ENCODE measurements around the gene AFF3. TPM values are rescaled to one million over a fixed set of nuclear protein-coding genes. Genes with fewer than 3 reads are reported as not detected.
"Not testable (repeated sequence)": the region's sequence is repeated elsewhere in the genome, so short reads cannot be mapped to it uniquely, and the experiment has no call there.

AFF3 gene
- total RNA-seq, 1 donor, result 23.2 TPM

DNA sequence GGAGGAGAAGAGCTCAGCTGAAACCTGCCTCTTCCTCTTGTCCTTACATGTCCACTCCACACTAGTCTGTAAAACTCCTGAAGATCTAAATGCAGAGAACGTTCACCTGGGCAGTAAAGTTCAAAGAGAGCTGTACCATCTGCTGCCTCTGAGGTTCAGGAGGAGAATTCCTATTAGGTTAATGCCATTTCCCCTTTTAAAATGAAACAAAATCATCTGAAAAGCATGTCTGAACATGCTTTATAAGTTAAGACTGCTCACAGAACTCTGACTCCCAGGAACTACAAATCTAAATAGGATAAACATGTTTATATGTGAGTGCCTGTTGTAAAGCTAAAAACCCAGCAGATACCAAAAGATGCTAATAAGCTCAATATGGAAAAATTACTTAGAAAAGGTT, 164.4 kb downstream of the AFF3 start:
- no peak for DNase-seq (ENCODE audit: low read depth in 2 of 3, low spot score in 2 of 3)

GRCh38 chr2:99975386-99975785, 167.0 kb downstream of the AFF3 start:
- no peak for DNase-seq (ENCODE audit: low read depth in 2 of 3, low spot score in 2 of 3)

- DNase-seq (ENCODE audit: low read depth in 2 of 3, low spot score in 2 of 3), result no peak
Measured at GRCh38 chr2:99974682-99975375, 167.6 kb downstream of the AFF3 start.

- no peak for DNase-seq (ENCODE audit: low read depth in 2 of 3, low spot score in 2 of 3)
Measured at GRCh38 chr2:99974275-99974674, 168.1 kb downstream of the AFF3 start.

GRCh38 chr2:99971326-99971900, 171.0 kb downstream of the AFF3 start:
- no peak for DNase-seq (ENCODE audit: low read depth in 2 of 3, low spot score in 2 of 3)

GRCh38 chr2:99970292-99970868, 172.0 kb downstream of the AFF3 start:
- DNase-seq (ENCODE audit: low read depth in 2 of 3, low spot score in 2 of 3), result no peak

DNA sequence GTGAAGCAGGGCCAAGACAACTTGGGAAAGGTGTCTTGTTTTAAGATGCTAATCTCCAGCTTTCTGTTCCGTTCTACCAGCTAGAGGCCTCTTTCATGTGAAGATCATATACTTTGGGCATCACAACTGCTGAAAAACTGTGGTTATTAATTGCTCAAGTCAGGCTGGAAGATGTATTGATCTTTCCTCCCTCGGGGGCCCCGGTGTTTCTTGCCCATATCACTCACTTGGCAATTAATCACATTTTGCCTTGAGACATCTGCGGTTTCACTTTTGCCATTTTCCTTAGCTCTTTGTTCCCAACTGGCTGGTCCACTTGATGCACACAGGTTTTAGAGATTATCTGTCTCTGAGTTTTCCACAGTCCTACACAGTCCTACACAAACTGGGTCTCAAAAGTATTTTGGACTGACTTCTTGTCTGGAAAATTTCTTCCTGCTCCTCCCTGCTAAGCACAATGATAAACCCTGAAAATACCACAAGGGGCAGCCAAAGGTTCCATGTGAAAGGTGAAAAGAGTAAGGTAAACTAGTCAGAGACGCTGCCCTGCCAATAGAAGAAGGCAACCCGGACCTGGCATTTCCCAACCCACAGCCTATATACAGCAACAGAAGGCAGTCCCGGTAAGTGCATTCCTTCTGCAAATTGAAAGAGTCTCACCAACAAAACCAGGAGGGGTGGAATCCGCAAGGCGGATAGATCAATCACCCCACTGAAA, 181.0 kb downstream of the AFF3 start:
- no peak for DNase-seq (ENCODE audit: low read depth in 2 of 3, low spot score in 2 of 3)

GRCh38 chr2:99960790-99961189, 181.6 kb downstream of the AFF3 start:
- DNase-seq (ENCODE audit: low read depth in 2 of 3, low spot score in 2 of 3), result no peak

GRCh38 chr2:99960291-99960690, 182.1 kb downstream of the AFF3 start:
- no peak for DNase-seq (ENCODE audit: low read depth in 2 of 3, low spot score in 2 of 3)

DNA sequence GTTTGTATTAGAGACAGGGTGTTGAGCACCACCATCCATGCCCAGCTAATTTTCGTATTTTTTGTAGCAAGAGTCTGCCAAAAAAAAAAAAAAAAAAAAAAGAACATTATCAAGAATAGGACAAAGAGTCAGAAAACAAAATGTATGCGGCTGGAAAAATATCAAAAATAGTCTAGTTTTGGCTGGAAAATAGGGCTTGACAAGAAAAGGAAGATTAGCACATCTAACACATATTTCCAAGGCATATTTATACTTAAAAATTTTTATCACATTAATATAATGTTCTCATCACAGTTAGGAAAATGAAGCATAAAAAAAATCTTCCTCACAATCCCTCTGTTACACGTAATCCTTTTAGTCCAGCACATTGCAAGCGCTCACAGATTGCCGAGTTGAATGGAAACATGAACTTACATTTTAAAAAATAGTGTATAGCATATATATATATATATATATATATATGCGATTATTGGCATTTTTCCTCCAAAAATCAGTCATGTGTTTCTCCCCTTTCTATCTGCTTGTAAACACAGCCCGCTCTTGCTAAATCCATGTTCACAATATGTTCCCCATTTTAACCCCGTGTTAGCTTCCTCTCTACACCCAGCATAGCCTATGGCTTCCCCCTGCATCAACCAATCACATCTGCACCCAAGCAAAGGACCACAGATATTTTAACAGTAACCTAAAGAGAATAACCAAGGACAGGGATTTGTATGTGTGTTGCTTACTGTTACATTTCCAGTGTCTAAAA, 183.0 kb downstream of the AFF3 start:
- no peak for DNase-seq (ENCODE audit: low read depth in 2 of 3, low spot score in 2 of 3)

- no peak for DNase-seq (ENCODE audit: low read depth in 2 of 3, low spot score in 2 of 3)
Measured at GRCh38 chr2:99957332-99958133, 184.9 kb downstream of the AFF3 start.

DNA sequence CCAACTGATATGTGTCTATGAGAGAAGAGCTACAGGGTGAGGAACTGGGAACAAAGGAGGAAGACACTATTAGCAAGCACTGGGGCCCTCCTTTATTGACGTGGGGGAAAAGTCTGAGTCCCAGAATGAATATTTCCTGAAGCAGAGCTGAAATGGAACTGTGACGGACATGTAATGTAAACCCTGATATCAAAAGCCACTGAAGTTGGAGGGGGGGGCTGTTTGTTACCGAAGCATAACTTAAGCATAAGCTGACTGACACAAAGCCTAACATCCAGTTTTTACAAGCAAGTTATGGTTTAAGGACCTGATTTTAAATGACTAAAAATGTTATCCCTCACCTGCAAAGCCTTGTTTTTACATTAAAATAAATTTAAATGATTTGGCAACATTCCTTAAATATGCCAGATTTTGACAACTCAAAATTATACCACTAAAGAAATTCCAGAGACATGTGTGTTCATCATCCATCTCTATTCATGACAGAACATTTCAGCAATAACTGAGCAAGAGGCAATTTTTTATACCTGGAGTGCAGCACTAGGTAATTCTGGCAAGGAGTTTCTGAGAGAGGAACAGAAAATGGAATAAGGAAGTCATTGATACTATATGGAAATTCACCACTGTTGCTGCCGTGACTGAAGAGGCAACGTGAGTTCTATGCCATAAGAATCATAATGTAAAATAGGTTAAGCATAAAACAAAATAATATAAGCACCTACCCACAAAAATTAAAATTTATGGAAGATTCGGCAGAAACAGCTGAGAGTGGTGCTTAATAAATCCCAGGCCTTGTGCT, 186.0 kb downstream of the AFF3 start:
- DNase-seq (ENCODE audit: low read depth in 2 of 3, low spot score in 2 of 3), result no peak

DNA sequence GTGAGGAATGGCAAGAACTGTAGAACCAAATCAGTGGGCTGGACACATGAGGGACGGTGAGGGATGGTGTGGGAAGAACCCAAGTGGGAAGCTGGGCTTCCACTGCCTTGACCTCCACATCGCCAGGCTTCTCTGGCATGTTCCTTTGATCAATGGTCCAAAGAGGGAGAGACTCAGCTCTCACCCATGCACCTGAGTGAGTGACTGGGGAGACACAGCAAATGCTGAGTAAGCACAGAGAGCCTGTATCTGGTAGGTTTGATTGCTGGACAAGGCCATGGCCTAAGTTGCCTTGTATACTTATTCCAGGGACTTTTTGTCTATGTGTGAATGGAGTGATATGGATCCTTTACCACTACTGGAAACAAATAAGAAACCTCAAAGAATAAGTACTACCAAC, 188.6 kb downstream of the AFF3 start:
- no peak for DNase-seq (ENCODE audit: low read depth in 2 of 3, low spot score in 2 of 3)

GRCh38 chr2:99949963-99950362, 192.4 kb downstream of the AFF3 start:
- DNase-seq (ENCODE audit: low read depth in 2 of 3, low spot score in 2 of 3), result no peak

GRCh38 chr2:99949530-99949929, 192.9 kb downstream of the AFF3 start:
- DNase-seq (ENCODE audit: low read depth in 2 of 3, low spot score in 2 of 3), result no peak

DNA sequence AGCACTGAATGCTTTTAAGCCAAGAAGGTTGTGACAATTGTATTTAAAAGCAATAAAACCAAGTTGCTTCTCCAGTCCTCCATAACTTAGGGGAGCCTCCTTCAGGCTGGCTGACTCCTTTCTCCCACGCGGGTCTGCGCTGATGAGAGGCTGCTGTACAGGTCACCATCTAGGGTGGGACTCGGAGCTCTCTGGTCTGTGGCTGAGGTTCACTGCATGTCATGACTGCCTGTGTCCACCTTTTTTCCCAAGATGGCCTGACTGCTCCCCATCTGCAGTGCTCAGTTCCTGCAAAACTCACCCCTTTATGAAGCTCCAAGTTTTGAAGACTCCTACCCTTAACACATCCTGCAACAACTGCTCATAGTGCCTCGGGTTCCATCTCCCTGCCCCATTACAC, 194.4 kb downstream of the AFF3 start:
- DNase-seq (ENCODE audit: low read depth in 2 of 3, low spot score in 2 of 3), result no peak

DNA sequence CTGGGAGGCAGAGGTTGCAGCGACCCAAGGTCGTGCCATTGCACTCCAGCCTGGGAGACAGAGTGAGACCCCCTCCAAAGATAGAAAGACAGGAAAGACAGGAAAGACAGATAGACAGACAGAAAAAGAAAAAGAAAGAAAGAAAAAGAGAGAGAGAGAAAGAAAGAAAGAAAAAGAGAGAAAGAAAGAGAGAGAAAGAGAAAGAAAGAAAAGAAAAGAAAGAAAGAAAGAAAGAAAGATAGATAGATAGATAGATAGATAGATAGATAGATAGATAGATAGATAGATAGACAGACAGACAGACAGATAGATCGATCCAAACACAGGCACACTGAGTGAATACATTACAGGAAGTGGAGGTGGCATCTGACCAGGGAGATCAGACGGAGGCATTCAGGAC, 195.0 kb downstream of the AFF3 start:
- not testable (repeated sequence) for DNase-seq (ENCODE audit: low read depth in 2 of 3, low spot score in 2 of 3)

- DNase-seq (ENCODE audit: low read depth in 2 of 3, low spot score in 2 of 3), result no peak
Measured at GRCh38 chr2:99944019-99944418, 198.4 kb downstream of the AFF3 start.

- DNase-seq (ENCODE audit: low read depth in 2 of 3, low spot score in 2 of 3), result no peak
Measured at GRCh38 chr2:99942561-99943347, 199.6 kb downstream of the AFF3 start.

All from hematopoietic multipotent progenitor cell (in vitro differentiated cells).